Brain microvascular endothelial cell (primary cell): Measurements from ENCODE around the gene OLFML2A.

Source experiments
- DNase-seq: peaks from one replicate; pipeline ENCODE4 v3.0.0-alpha.2; 2020
- H3K27ac ChIP-seq: fragments of 250-450 bp; sonication (Bioruptor Pico); 2 replicates; pipeline ENCODE4 v1.5.1; 2020; ENCODE audit warnings: mild to moderate bottlenecking, moderate library complexity
- H3K27me3 ChIP-seq: fragments of 250-450 bp; sonication (Bioruptor Pico); replicated peaks from 2 replicates; pipeline ENCODE4 v1.5.1; 2020; ENCODE audit warnings: mild to moderate bottlenecking
- H3K36me3 ChIP-seq: fragments of 250-450 bp; sonication (Bioruptor Pico); replicated peaks from 2 replicates; pipeline ENCODE4 v1.5.1; 2020; ENCODE audit warnings: mild to moderate bottlenecking
- H3K4me3 ChIP-seq: 2 replicates; pipeline ENCODE4 v1.5.1; 2011; ENCODE audit warnings: low read depth, mild to moderate bottlenecking, control low read depth, low read length, moderate library complexity
- CTCF ChIP-seq: IDR thresholded peaks from 2 replicates; pipeline ENCODE4 v1.5.1; 2011; ENCODE audit warnings: low read depth, mild to moderate bottlenecking, moderate library complexity, low read length, control low read depth, inconsistent platforms; ENCODE audit errors: missing control alignments
- in situ Hi-C: cut with HindIII; loops from 2 replicates; pipeline ENCODE4 v1.10.0; 2017; ENCODE audit warnings: low sequenced_read_pairs, low pct_ligation_motif_present

OLFML2A gene

GRCh38 chr9:124739360-124739759 lies 37.6 kb upstream of the OLFML2A start:
- TF ChIP-seq CTCF: no peak
- in situ Hi-C loops: no loop called here
- no peak for DNase-seq

GRCh38 chr9:124741149-124741548 lies 35.8 kb upstream of the OLFML2A start:
- DNase-seq: no peak
- H3K27ac ChIP-seq: no peak overlapping the region
- no peak overlapping the region for H3K4me3 ChIP-seq
- TF ChIP-seq CTCF: no peak
- no peaks in the 10 kb centered on the region for H3K27me3 ChIP-seq
- H3K36me3 ChIP-seq: no peaks in the 10 kb centered on the region
- in situ Hi-C loops: no loop called here

More at GRCh38 chr9:124739360-124739759, 37.6 kb upstream of the OLFML2A start:
- Histone ChIP-seq H3K27me3 (no peaks in the 10 kb centered on the region), H3K27ac (no peak overlapping the region), H3K36me3 (no peaks in the 10 kb centered on the region), H3K4me3 (no peak overlapping the region)

- no peaks in the 10 kb centered on the region for H3K27me3 ChIP-seq
- in situ Hi-C loops: no loop called here
These were observed 35.3 kb upstream of the OLFML2A start for GRCh38 chr9:124741662-124742061.

GRCh38 chr9:124742940-124743339 lies 34.0 kb upstream of the OLFML2A start:
- no peak for DNase-seq
- no peak overlapping the region for H3K27ac ChIP-seq
- in situ Hi-C loops: no loop called here
- no peak overlapping the region for H3K4me3 ChIP-seq
- TF ChIP-seq CTCF: no peak
- H3K36me3 ChIP-seq: no peaks in the 10 kb centered on the region
- H3K27me3 ChIP-seq: no peaks in the 10 kb centered on the region

More at GRCh38 chr9:124741662-124742061, 35.3 kb upstream of the OLFML2A start:
- no peak for DNase-seq
- no peak for TF ChIP-seq CTCF
- Histone ChIP-seq H3K36me3 (no peaks in the 10 kb centered on the region), H3K4me3 (no peak overlapping the region), H3K27ac (no peak overlapping the region)

GRCh38 chr9:124743686-124744348 lies 33.1 kb upstream of the OLFML2A start:
- in situ Hi-C loops: no loop called here
- no peak for DNase-seq
- Histone ChIP-seq H3K27ac (no peak overlapping the region), H3K27me3 (no peaks in the 10 kb centered on the region), H3K4me3 (no peak overlapping the region), H3K36me3 (no peaks in the 10 kb centered on the region)
- no peak for TF ChIP-seq CTCF

- no peak for DNase-seq
- H3K4me3 ChIP-seq: no peak overlapping the region
- no peak overlapping the region for H3K27ac ChIP-seq
- no peaks in the 10 kb centered on the region for H3K36me3 ChIP-seq
- no peaks in the 10 kb centered on the region for H3K27me3 ChIP-seq
- no peak for TF ChIP-seq CTCF
- in situ Hi-C loops: no loop called here
These were observed 29.9 kb upstream of the OLFML2A start for GRCh38 chr9:124747065-124747464.
